AG10803 (cell line): Measurements from ENCODE around the gene IBSP.

ENCODE experiments used
- DNase-seq: peaks from one replicate; pipeline ENCODE4 v3.0.0; 2010; ENCODE audit warnings: low read depth
- H3K4me3 ChIP-seq: 2 replicates; pipeline ENCODE4 v1.5.1; 2011; ENCODE audit warnings: mild to moderate bottlenecking, low read length, control low read depth
- CTCF ChIP-seq: conservative IDR thresholded peaks from 2 replicates; pipeline ENCODE4 v1.5.1; 2011; ENCODE audit warnings: mild to moderate bottlenecking, low read length, control low read depth, inconsistent platforms

IBSP gene

GRCh38 chr4:87835197-87835596 lies 35.8 kb downstream of the IBSP start:
- no peak for DNase-seq

GRCh38 chr4:87835743-87836142 lies 36.4 kb downstream of the IBSP start:
- H3K4me3 ChIP-seq, result no peak overlapping the region
- no peak for DNase-seq
- no peak for TF ChIP-seq CTCF

More at GRCh38 chr4:87835197-87835596, 35.8 kb downstream of the IBSP start:
- H3K4me3 ChIP-seq, result no peak overlapping the region
- TF ChIP-seq CTCF, result no peak

- no peak overlapping the region for H3K4me3 ChIP-seq
- no peak for DNase-seq
- peak; percentile 55 for TF ChIP-seq CTCF
Observed at GRCh38 chr4:87838205-87838604, 38.9 kb downstream of the IBSP start.

- no peak overlapping the region for H3K4me3 ChIP-seq
- TF ChIP-seq CTCF, result peak; percentile 92
- DNase-seq, result peak; percentile 59
Observed at GRCh38 chr4:87838890-87839591, 39.7 kb downstream of the IBSP start.

GRCh38 chr4:87839592-87839946 lies 40.2 kb downstream of the IBSP start:
- TF ChIP-seq CTCF, result no peak
- DNase-seq, result no peak
- no peak overlapping the region for H3K4me3 ChIP-seq

GRCh38 chr4:87840149-87840548 lies 40.8 kb downstream of the IBSP start:
- no peak overlapping the region for H3K4me3 ChIP-seq
- TF ChIP-seq CTCF, result no peak
- DNase-seq, result no peak

GRCh38 chr4:87843936-87844335 lies 44.6 kb downstream of the IBSP start:
- no peak for TF ChIP-seq CTCF
- H3K4me3 ChIP-seq, result no peak overlapping the region
- peak; percentile 82 for DNase-seq
